K562 (cell line): ENCODE results near the gene MTNR1B. TPM values are rescaled to one million over a fixed set of nuclear protein-coding genes. Genes with fewer than 3 reads are reported as not detected.

Source experiments
- DEAF1 ChIP-seq: fragments of 450-650 bp; formaldehyde crosslinking; IDR thresholded peaks from 2 replicates; pipeline ENCODE4 v1.4.0; 2020; ENCODE audit warnings: mild to moderate bottlenecking, moderate library complexity
- SMARCE1 ChIP-seq: fragments of 450-650 bp; IDR thresholded peaks from 2 replicates; pipeline ENCODE4 v1.7.1; 2016; ENCODE audit warnings: mild to moderate bottlenecking
- polyA plus RNA-seq, 8 experiments: library from polyadenylated mRNA; depleted of rRNA in 4 of 8; stranded (reverse) in 5 of 8; unstranded in 3 of 8; fragments of >200 nt; fragmentation: Nextera tagmentation in 2 of 8; fragmentation: Illumina TruSeq in 1 of 8; extraction: Ambion mirVana in 2 of 8; extraction: Trizol in 1 of 8; gene quantifications; 2 replicates each; pipeline versions ENCODE4 v1.2.1 to v1.2.3, GENCODE V29; 2011 to 2014; ENCODE audit warnings: inconsistent platforms in 1 of 8, missing spikeins in 1 of 8
- total RNA-seq, 7 experiments: library from RNA; depleted of rRNA in 6 of 7; stranded (reverse); fragments of >200 nt in 6 of 7; fragmentation: Illumina TruSeq in 2 of 7; extraction: Trizol in 2 of 7; gene quantifications; 2 replicates each; pipeline versions ENCODE4 v1.2.1 to v1.2.3, GENCODE V29; 2011 to 2021; ENCODE audit warnings: low replicate concordance in 1 of 7
- TF ChIP-seq, protein P1 (sequence below): fragments of 200-800 bp; sonication (Bioruptor generic); IDR thresholded peaks from 2 replicates; pipeline ENCODE4 v1.6.1; 2016; ENCODE audit warnings: missing genetic modification characterization, missing compliant biosample characterization
- TF ChIP-seq, protein P2 (sequence below): fragments of 250-450 bp; sonication (Bioruptor Pico); IDR thresholded peaks from 2 replicates; pipeline ENCODE4 v1.4.0; 2020; ENCODE audit warnings: mild to moderate bottlenecking, moderate library complexity

Gene MTNR1B
- total and polyA plus RNA-seq, 9 of the 15 experiments (the other 6 are each of a cell fraction or from before 2014, with no cell fraction given), result not detected

GRCh38 chr11:93005239-93005638, 35.8 kb downstream of the MTNR1B start (continued):
- TF ChIP-seq DEAF1 (CRISPR knock-in tag) (no peak), SMARCE1 (no peak)
- TF ChIP-seq, protein P1, sequence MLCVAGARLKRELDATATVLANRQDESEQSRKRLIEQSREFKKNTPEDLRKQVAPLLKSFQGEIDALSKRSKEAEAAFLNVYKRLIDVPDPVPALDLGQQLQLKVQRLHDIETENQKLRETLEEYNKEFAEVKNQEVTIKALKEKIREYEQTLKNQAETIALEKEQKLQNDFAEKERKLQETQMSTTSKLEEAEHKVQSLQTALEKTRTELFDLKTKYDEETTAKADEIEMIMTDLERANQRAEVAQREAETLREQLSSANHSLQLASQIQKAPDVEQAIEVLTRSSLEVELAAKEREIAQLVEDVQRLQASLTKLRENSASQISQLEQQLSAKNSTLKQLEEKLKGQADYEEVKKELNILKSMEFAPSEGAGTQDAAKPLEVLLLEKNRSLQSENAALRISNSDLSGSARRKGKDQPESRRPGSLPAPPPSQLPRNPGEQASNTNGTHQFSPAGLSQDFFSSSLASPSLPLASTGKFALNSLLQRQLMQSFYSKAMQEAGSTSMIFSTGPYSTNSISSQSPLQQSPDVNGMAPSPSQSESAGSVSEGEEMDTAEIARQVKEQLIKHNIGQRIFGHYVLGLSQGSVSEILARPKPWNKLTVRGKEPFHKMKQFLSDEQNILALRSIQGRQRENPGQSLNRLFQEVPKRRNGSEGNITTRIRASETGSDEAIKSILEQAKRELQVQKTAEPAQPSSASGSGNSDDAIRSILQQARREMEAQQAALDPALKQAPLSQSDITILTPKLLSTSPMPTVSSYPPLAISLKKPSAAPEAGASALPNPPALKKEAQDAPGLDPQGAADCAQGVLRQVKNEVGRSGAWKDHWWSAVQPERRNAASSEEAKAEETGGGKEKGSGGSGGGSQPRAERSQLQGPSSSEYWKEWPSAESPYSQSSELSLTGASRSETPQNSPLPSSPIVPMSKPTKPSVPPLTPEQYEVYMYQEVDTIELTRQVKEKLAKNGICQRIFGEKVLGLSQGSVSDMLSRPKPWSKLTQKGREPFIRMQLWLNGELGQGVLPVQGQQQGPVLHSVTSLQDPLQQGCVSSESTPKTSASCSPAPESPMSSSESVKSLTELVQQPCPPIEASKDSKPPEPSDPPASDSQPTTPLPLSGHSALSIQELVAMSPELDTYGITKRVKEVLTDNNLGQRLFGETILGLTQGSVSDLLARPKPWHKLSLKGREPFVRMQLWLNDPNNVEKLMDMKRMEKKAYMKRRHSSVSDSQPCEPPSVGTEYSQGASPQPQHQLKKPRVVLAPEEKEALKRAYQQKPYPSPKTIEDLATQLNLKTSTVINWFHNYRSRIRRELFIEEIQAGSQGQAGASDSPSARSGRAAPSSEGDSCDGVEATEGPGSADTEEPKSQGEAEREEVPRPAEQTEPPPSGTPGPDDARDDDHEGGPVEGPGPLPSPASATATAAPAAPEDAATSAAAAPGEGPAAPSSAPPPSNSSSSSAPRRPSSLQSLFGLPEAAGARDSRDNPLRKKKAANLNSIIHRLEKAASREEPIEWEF, result no peak
- TF ChIP-seq, protein P2, sequence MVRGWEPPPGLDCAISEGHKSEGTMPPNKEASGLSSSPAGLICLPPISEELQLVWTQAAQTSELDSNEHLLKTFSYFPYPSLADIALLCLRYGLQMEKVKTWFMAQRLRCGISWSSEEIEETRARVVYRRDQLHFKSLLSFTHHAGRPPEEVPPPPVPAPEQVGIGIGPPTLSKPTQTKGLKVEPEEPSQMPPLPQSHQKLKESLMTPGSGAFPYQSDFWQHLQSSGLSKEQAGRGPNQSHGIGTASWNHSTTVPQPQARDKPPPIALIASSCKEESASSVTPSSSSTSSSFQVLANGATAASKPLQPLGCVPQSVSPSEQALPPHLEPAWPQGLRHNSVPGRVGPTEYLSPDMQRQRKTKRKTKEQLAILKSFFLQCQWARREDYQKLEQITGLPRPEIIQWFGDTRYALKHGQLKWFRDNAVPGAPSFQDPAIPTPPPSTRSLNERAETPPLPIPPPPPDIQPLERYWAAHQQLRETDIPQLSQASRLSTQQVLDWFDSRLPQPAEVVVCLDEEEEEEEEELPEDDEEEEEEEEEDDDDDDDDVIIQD (CRISPR knock-in tag), result no peak
